ENCODE data around the gene SLC13A3.

SLC13A3 gene

GRCh38 chr20:46552460-46553420 is 98.5 kb downstream of the SLC13A3 start:
- no peaks in the 10 kb centered on the region for H3K36me3 ChIP-seq (ENCODE audit: insufficient read depth, low read length)
- no peak overlapping the region for H2AFZ ChIP-seq (ENCODE audit: low read depth, low read length)
- H3K4me1 ChIP-seq (ENCODE audit: insufficient read depth, low read length) = peaks cover 29% of the 10 kb centered on the region
- H3K4me3 ChIP-seq (ENCODE audit: low read length) = no peak overlapping the region
- no peaks in the 10 kb centered on the region for H3K9me3 ChIP-seq (ENCODE audit: low read length)
- H3K27me3 ChIP-seq (ENCODE audit: insufficient read depth, low read length) = no peaks in the 10 kb centered on the region

- Histone ChIP-seq H3K4me3 (ENCODE audit: low read length) (no peak overlapping the region), H3K36me3 (ENCODE audit: insufficient read depth, low read length) (no peaks in the 10 kb centered on the region)
These were observed 99.5 kb downstream of the SLC13A3 start for GRCh38 chr20:46551522-46552381.

GRCh38 chr20:46550461-46550860 is 100.8 kb downstream of the SLC13A3 start, which contains the start of gene OCSTAMP:
Gene OCSTAMP (minus strand): TSS chr20:46550654. CDS start chr20:46550560, 94 bp downstream.
- H3K36me3 ChIP-seq (ENCODE audit: insufficient read depth, low read length) = no peaks in the 10 kb centered on the region
- no peak within 1 kb of the TSS for H2AFZ ChIP-seq (ENCODE audit: low read depth, low read length)
- no peaks in the 10 kb centered on the region for H3K27me3 ChIP-seq (ENCODE audit: insufficient read depth, low read length)
- H3K9me3 ChIP-seq (ENCODE audit: low read length) = no peaks in the 10 kb centered on the region
- H3K4me1 ChIP-seq (ENCODE audit: insufficient read depth, low read length) = peaks cover 29% of the 10 kb centered on the region
- no peak within 1 kb of the TSS for H3K4me3 ChIP-seq (ENCODE audit: low read length)

More at GRCh38 chr20:46551522-46552381, 99.5 kb downstream of the SLC13A3 start:
- Histone ChIP-seq H3K9me3 (ENCODE audit: low read length) (no peaks in the 10 kb centered on the region), H2AFZ (ENCODE audit: low read depth, low read length) (no peak overlapping the region), H3K27me3 (ENCODE audit: insufficient read depth, low read length) (no peaks in the 10 kb centered on the region), H3K4me1 (ENCODE audit: insufficient read depth, low read length) (peaks cover 29% of the 10 kb centered on the region)

GRCh38 chr20:46549188-46549972 is 101.9 kb downstream of the SLC13A3 start:
- Histone ChIP-seq H3K36me3 (ENCODE audit: insufficient read depth, low read length) (no peaks in the 10 kb centered on the region), H3K9me3 (ENCODE audit: low read length) (no peaks in the 10 kb centered on the region)

GRCh38 chr20:46548688-46549087 is 102.6 kb downstream of the SLC13A3 start:
- H3K36me3 ChIP-seq (ENCODE audit: insufficient read depth, low read length) = no peaks in the 10 kb centered on the region
- no peaks in the 10 kb centered on the region for H3K9me3 ChIP-seq (ENCODE audit: low read length)
- H3K4me1 ChIP-seq (ENCODE audit: insufficient read depth, low read length) = peaks cover 17% of the 10 kb centered on the region
- no peak overlapping the region for H2AFZ ChIP-seq (ENCODE audit: low read depth, low read length)
- H3K27me3 ChIP-seq (ENCODE audit: insufficient read depth, low read length) = no peaks in the 10 kb centered on the region
- H3K4me3 ChIP-seq (ENCODE audit: low read length) = no peak overlapping the region

More at GRCh38 chr20:46549188-46549972, 101.9 kb downstream of the SLC13A3 start:
- Histone ChIP-seq H2AFZ (ENCODE audit: low read depth, low read length) (no peak overlapping the region), H3K4me1 (ENCODE audit: insufficient read depth, low read length) (peaks cover 21% of the 10 kb centered on the region), H3K27me3 (ENCODE audit: insufficient read depth, low read length) (no peaks in the 10 kb centered on the region), H3K4me3 (ENCODE audit: low read length) (no peak overlapping the region)

- no peak overlapping the region for H3K4me3 ChIP-seq (ENCODE audit: low read length)
These were observed 103.3 kb downstream of the SLC13A3 start for GRCh38 chr20:46547995-46548394.

GRCh38 chr20:46546936-46547335 is 104.3 kb downstream of the SLC13A3 start:
- no peaks in the 10 kb centered on the region for H3K27me3 ChIP-seq (ENCODE audit: insufficient read depth, low read length)
- H2AFZ ChIP-seq (ENCODE audit: low read depth, low read length) = no peak overlapping the region
- H3K36me3 ChIP-seq (ENCODE audit: insufficient read depth, low read length) = no peaks in the 10 kb centered on the region
- no peak overlapping the region for H3K4me3 ChIP-seq (ENCODE audit: low read length)
- H3K4me1 ChIP-seq (ENCODE audit: insufficient read depth, low read length) = peaks cover 6% of the 10 kb centered on the region
- no peaks in the 10 kb centered on the region for H3K9me3 ChIP-seq (ENCODE audit: low read length)

More at GRCh38 chr20:46547995-46548394, 103.3 kb downstream of the SLC13A3 start:
- no peaks in the 10 kb centered on the region for H3K27me3 ChIP-seq (ENCODE audit: insufficient read depth, low read length)
- no peaks in the 10 kb centered on the region for H3K36me3 ChIP-seq (ENCODE audit: insufficient read depth, low read length)
- no peak overlapping the region for H2AFZ ChIP-seq (ENCODE audit: low read depth, low read length)
- H3K9me3 ChIP-seq (ENCODE audit: low read length) = no peaks in the 10 kb centered on the region
- H3K4me1 ChIP-seq (ENCODE audit: insufficient read depth, low read length) = peaks cover 15% of the 10 kb centered on the region

GRCh38 chr20:46546298-46546697 is 105.0 kb downstream of the SLC13A3 start:
- Histone ChIP-seq H3K4me1 (ENCODE audit: insufficient read depth, low read length) (no peaks in the 10 kb centered on the region), H3K36me3 (ENCODE audit: insufficient read depth, low read length) (no peaks in the 10 kb centered on the region), H3K4me3 (ENCODE audit: low read length) (no peak overlapping the region), H3K27me3 (ENCODE audit: insufficient read depth, low read length) (no peaks in the 10 kb centered on the region), H3K9me3 (ENCODE audit: low read length) (no peaks in the 10 kb centered on the region), H2AFZ (ENCODE audit: low read depth, low read length) (no peak overlapping the region)

- Histone ChIP-seq H3K9me3 (ENCODE audit: low read length) (no peaks in the 10 kb centered on the region), H3K4me3 (ENCODE audit: low read length) (no peak overlapping the region), H2AFZ (ENCODE audit: low read depth, low read length) (no peak overlapping the region), H3K4me1 (ENCODE audit: insufficient read depth, low read length) (no peaks in the 10 kb centered on the region), H3K27me3 (ENCODE audit: insufficient read depth, low read length) (no peaks in the 10 kb centered on the region), H3K36me3 (ENCODE audit: insufficient read depth, low read length) (no peaks in the 10 kb centered on the region)
These were observed 105.5 kb downstream of the SLC13A3 start for GRCh38 chr20:46545827-46546138.

GRCh38 chr20:46545077-46545826 is 106.0 kb downstream of the SLC13A3 start:
- no peaks in the 10 kb centered on the region for H3K36me3 ChIP-seq (ENCODE audit: insufficient read depth, low read length)
- no peaks in the 10 kb centered on the region for H3K9me3 ChIP-seq (ENCODE audit: low read length)
- H3K4me1 ChIP-seq (ENCODE audit: insufficient read depth, low read length) = no peaks in the 10 kb centered on the region
- no peak overlapping the region for H3K4me3 ChIP-seq (ENCODE audit: low read length)
- no peak overlapping the region for H2AFZ ChIP-seq (ENCODE audit: low read depth, low read length)
- H3K27me3 ChIP-seq (ENCODE audit: insufficient read depth, low read length) = no peaks in the 10 kb centered on the region

- no peak overlapping the region for H2AFZ ChIP-seq (ENCODE audit: low read depth, low read length)
- no peaks in the 10 kb centered on the region for H3K36me3 ChIP-seq (ENCODE audit: insufficient read depth, low read length)
- H3K27me3 ChIP-seq (ENCODE audit: insufficient read depth, low read length) = no peaks in the 10 kb centered on the region
These were observed 106.7 kb downstream of the SLC13A3 start for GRCh38 chr20:46544576-46544975.

GRCh38 chr20:46543959-46544358 is 107.3 kb downstream of the SLC13A3 start:
- Histone ChIP-seq H3K27me3 (ENCODE audit: insufficient read depth, low read length) (no peaks in the 10 kb centered on the region), H2AFZ (ENCODE audit: low read depth, low read length) (no peak overlapping the region), H3K9me3 (ENCODE audit: low read length) (no peaks in the 10 kb centered on the region), H3K36me3 (ENCODE audit: insufficient read depth, low read length) (no peaks in the 10 kb centered on the region), H3K4me1 (ENCODE audit: insufficient read depth, low read length) (no peaks in the 10 kb centered on the region), H3K4me3 (ENCODE audit: low read length) (no peak overlapping the region)

More at GRCh38 chr20:46544576-46544975, 106.7 kb downstream of the SLC13A3 start:
- Histone ChIP-seq H3K4me1 (ENCODE audit: insufficient read depth, low read length) (no peaks in the 10 kb centered on the region), H3K4me3 (ENCODE audit: low read length) (no peak overlapping the region), H3K9me3 (ENCODE audit: low read length) (no peaks in the 10 kb centered on the region)
